GM12865 (cell line): Measurements from ENCODE around the gene TBX2.

Experiments used
- DNase-seq: peaks from one replicate; pipeline ENCODE4 v3.0.0; 2010; ENCODE audit warnings: low read depth
- H3K4me3 ChIP-seq: 2 replicates; pipeline ENCODE4 v1.5.1; 2011; ENCODE audit warnings: mild to moderate bottlenecking, low read depth, low read length, control low read depth
- CTCF ChIP-seq: IDR thresholded peaks from 2 replicates; pipeline ENCODE4 v1.5.1; 2011; ENCODE audit warnings: low read length, control low read depth, low read depth, inconsistent platforms; ENCODE audit not compliant: insufficient read depth; ENCODE audit errors: missing control alignments

The TBX2 gene

DNA sequence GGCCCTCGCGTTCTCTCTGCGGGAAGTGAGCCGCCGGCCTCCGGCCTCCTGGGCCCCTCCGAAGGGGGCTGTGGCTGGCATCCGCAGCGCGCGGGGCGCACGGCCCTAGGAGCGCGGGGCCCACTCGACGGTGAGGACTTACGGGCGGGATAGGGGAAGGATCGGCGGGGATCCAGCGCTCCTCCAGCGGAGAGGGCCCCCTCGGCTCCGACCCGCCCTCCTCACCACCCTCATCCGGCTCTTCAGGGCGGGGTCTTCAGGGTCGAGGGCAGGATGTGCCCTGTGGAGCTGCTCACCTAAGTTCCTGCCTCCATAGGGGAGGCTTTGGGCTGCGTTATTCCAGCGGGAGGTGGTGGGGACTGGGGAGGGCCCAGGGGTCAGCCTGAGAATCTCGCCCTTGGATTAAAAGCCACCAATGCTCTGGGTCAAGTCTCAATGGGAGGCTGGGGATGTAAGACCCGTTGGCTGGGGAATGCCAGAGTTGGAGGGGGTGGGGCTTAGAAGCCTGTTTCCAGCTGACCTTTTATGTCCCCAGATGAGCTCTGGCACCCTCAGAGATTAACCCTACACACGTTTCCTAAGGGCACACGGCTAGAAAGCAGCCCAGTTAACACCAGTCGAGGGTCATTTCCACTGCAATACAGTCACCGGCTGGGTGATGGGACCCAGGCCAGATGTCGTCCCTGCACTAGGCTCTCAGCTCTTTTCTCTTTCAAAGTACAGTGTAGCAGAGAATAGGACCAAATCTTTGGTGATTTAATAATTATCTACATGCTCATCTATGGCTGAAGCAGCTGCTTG, 13.4 kb downstream of the TBX2 start:
- no peak for DNase-seq
- TF ChIP-seq CTCF = no peak
- no peak overlapping the region for H3K4me3 ChIP-seq

DNA sequence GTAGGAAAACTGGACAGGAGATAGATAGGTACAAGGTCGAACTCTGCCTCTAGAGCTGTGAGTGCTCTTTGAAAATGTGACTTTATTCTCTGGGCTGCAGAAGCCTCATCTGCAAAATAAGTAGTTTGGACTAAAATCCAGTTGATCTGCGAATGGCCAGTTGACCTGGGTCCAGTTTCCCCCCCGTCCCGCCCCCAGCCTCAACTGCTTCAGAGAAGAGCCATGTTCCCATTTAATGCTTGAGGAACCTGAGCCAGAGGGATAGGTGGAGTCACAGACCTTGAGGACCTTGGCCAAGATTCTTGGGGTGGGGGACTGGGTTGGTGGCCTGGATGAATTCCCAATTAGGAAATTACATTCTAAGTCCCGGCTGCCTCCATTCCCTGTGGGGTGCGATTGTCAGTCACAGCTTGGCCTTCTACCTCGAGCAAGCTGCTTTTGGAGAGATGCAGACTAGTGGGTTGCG, 14.1 kb downstream of the TBX2 start:
- H3K4me3 ChIP-seq = no peak overlapping the region
- no peak for DNase-seq
- TF ChIP-seq CTCF = no peak

DNA sequence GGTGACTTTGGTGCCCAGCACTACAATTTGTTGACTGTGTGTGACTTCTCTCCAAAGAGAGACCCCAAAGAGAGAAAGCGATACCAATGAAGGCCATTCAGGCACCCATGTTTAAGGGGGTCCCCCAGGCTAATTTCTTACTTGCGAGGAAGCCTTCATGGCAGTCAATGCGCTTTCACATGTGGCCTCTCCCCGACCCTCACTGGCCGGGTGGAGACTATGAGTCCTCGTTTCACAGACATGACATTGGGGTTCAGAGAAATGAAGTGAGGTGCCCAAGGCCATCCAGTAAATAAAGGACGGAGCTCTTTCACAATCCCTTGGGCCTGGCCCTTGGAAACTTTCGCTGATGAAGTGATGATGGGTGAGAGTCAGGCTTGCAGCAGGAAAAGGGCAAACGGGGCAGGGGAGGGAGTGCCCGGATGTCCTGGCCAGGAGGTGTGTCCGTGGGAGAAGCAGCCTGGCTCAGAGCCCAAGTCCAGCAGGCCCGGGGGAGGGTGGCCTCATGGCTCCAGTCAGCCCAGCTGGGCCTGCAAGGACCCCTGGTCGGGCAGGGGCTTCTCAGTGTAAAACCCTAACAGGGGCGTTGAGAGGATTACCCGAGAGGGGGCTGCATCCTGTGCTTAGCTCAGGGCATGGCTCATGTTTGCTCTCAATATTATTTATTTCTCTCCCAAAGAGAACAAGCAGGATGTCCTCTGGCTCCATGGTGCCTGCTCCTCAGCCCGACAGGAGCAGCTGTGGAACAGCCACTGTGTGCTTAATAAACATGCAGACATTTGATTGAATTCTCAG, 14.7 kb downstream of the TBX2 start:
- no peak for TF ChIP-seq CTCF
- no peak for DNase-seq
- no peak overlapping the region for H3K4me3 ChIP-seq

GRCh38 chr17:61414936-61415251, 15.3 kb downstream of the TBX2 start:
- no peak for DNase-seq
- no peak for TF ChIP-seq CTCF
- no peak overlapping the region for H3K4me3 ChIP-seq

GRCh38 chr17:61415374-61416210, 15.9 kb downstream of the TBX2 start:
- DNase-seq = no peak
- no peak overlapping the region for H3K4me3 ChIP-seq
- no peak for TF ChIP-seq CTCF

GRCh38 chr17:61416211-61416539, 16.5 kb downstream of the TBX2 start:
- DNase-seq = no peak
- no peak overlapping the region for H3K4me3 ChIP-seq
- TF ChIP-seq CTCF = no peak
